GM19324 (cell line): ENCODE measurements around the gene IFNGR1.
"Not testable (repeated sequence)": the region's sequence is repeated elsewhere in the genome, so short reads cannot be mapped to it uniquely, and the experiment has no call there.

Experiments
- ATAC-seq: cut with Tn5 transposase; IDR thresholded peaks from one replicate; pipeline ENCODE4 v1.9.1; 2021; ENCODE audit warnings: mild to moderate bottlenecking, moderate library complexity; ENCODE audit not compliant: unreplicated experiment, low FRiP score

Gene IFNGR1

DNA sequence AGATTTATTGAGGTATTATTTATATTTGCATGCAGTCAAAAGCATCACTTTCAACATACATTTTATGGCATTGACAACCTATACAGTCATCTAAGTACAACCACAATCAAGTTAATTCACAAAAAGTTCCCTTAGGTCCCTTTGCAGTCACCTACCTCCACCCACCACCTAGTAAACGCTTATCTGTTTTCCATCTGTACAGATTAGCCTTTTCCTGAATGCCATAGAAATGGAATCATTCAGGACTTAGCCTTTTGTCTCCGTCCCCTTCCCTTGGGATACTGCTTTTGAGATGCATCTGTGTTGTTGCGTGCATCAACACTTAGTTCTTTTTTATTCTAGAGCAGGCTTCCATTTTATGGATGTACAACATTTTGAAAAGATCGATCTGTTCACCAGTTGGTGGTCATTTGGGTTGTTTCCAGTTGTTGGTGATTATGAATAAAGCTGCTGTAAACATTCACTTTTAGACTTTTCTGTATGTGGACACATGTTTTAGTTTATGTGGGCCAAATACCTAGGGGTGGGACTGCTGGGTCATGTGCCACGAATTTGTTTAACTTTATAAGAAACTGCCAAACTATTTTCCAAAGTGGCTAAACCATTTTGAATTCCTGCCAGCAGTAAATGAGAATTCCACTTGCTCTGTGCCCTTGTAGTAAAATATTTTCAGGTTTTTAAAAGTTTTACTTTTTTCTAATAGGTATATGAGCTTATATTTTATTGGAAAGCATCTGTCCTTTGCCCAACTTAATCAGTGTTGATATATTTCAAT is 17.6 kb upstream of the IFNGR1 start:
- no peak for ATAC-seq

DNA sequence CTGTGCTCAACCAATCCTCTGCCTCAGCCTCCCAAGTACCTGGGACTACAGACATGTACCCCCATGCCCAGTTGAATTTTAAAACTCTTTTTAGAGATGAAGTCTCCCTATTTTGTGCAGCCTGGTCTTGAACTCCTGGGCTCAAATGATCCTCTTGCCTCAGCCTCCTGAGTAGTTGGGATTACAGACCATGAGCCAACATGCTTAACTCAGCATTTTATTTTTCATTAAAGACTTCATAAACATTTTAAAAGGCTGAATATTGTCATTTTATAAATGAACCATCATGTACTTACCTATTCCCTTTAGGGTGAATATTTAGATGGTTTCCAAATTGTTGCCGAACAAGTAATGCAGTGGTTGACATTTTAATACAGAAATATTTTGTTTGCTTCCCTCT is 16.5 kb upstream of the IFNGR1 start:
- ATAC-seq = no peak

GRCh38 chr6:137233911-137234863 is 15.0 kb upstream of the IFNGR1 start:
- no peak for ATAC-seq

- no peak for ATAC-seq
Observed at GRCh38 chr6:137231895-137232294, 12.7 kb upstream of the IFNGR1 start.

DNA sequence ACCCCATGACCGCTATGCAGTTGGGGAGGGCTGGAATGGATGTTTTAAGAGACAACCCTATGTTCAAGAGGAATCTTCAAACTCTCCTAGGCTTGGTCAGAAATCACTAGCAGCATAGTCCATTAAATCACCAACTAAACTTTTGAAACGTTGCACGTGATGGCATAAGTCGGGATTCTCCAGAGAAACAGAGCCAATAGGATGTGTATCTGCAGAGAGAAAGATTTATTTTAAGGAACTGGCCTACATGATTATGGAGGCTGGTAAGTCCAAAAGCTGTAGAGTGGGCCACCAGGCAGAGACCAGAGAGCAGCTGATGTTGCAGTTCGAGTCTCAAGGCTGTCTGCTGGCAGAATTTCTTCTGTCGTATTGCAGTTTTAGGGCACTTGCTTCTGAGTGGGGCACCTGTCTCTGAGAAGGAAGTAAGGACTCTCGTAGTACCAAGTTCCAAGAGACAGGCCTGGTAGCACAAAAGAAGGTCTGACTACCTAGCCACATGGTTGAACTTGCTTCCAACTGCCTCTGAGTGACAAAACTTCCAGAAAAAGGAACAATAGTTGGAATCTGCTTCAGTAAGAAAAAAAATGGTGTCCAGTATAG is 11.9 kb upstream of the IFNGR1 start:
- ATAC-seq = no peak

DNA sequence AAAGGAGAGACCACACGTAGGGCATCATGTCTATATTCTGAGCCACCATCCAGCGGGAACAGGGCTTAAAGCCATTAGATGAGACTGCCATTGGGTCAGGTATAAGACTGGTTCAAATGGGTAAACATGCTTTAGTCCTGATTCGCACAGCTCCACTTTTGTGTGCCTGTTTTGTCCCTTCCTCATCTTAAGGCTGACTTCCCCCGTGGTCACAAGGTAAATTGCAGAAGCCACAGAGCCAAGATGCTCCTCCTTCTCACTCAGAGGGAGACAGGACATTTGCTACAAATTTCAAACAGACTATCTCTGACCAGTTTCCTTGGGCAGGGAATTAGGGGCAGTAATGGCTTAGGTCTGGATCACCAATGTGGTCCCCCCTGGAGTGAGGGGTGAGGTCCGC is 11.4 kb upstream of the IFNGR1 start:
- ATAC-seq = no peak

GRCh38 chr6:137229075-137229759 is 10.0 kb upstream of the IFNGR1 start:
- no peak for ATAC-seq

GRCh38 chr6:137227871-137228302 is 8.7 kb upstream of the IFNGR1 start:
- ATAC-seq = no peak

DNA sequence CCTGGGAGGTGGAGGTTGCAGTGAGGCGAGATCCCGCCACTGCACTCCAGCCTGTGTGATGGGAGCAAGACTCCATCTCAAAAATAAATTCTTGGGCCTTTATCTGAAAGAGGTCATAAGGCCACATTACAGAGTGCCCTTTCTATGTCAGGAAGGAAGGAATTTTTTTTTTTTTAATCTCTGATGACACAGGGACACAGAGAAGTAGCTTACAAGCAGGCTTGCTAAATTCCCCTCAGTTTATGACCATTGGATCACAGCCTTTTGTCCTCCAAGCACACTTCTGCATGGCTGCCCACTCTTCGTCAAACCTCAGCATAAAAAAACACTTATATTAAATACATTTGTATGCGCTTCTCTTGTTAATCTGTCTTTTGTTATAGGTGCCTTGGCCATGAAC is 7.5 kb upstream of the IFNGR1 start:
- ATAC-seq = no peak

DNA sequence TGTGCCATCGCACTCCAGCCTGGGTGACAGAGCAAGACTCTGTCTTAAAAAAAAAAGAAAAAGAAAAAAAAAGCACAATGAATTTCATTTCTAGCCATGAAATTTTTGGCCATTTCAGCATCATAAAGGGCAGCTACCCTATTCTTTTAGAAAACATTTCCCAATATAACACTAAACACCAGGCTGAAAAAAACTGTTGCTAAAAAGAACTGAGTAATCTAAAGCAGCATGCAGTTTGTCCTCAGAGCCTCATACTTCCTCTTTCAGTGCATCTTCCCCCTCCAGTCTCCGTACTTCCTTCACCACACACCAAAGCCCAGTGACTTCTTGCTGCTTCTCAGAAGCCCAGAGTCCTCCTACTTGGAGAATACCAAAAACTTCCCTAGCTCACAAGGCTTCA is 5.6 kb upstream of the IFNGR1 start:
- ATAC-seq = no peak

DNA sequence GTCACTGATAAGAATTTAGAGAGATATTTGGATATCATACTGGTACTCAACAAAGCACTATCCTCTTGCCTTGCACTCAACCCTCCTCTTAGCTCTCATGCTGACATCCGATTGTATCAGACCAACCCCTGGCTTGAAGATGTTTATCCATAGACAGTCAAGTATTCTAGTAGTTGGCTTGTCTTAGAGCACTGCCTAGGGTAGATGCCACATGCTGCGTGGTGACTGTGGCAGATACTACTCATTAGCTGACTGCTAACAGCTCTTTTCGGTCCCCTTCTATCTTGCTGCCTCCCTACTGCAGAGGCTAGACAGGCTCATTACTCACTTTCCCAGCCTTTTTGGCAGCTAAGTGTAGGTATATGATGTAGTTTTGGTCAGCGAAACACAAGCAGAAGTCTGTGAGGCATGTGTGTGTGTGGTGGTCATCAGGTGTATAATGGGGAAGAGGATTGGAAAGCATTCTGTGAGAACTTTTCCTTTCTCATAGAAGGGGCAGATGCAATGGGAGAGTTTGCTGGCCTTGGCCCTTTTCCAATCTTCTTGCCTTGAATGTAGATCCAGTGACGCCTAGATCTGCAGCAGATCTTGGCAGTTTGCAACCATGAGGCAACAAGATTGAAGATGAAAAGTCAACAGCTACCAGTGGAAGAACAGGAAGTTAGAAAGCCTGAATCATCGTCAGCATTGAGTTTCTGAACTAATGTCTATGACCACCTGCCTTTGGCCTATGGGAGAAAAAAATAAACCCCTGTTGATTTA is 4.4 kb upstream of the IFNGR1 start:
- ATAC-seq = no peak

GRCh38 chr6:137222381-137222780 is 3.2 kb upstream of the IFNGR1 start:
- no peak for ATAC-seq

DNA sequence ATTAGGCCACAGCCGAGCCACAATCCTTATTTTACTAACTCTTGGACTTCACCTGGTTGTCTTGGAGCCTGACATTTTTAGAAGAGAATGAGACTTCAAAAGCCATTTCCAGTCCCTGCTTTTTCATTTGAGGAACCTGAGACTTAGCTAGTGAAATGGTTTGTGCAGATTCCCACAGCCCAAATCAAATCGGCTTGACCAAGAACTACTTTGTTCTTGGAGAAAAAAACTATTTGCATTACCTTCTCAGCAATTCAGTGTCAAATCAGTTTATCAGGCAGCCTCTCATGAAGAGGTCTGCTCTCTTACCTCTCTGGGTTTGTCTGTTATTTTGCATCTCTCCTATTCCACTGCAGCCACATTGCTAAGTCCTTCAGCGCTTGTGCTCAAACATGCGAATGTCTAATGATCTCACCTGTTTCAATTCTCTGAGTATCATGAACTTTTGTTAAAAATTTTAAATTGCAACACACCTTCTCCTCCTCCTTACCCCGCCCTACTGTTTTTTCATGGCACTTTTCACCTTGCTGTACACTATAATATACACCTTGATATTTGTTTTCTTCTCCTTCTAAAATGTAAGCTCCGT is 573 bp upstream of the IFNGR1 start:
- ATAC-seq = no peak

- peak; percentile 37 for ATAC-seq
Observed at GRCh38 chr6:137218473-137218916, 690 bp downstream of the IFNGR1 start.

DNA sequence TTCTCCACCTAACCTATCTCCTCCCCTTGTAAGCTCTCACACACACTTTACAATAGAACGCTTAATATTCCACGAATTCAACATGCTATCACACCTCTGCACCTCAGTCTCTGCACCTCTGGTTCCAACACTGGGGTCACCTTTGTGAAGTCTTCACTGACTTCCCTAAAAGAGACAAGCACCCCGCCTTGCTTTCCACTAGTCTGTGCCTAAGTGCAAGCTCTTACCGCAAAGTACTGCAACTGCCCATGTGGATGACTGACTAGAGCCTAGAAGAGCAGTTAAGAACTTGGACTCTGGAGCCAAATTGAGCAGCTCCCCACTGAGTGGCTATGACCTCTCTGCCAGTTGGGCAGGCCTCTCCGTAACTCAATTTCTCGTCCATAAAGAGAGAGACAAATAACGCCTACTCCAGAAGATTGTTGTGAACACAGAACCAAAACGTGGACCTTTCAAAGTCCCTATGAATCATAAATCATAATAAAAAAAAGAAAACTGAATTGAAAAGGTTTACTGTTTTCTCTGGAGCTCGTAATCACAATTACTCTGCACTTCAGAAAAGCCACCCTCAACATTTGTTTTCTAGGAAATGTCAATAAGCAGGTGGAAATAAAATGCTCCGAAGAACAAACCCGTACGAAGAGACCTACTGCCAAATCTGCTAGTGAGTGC is 1.2 kb downstream of the IFNGR1 start:
- ATAC-seq = no peak

DNA sequence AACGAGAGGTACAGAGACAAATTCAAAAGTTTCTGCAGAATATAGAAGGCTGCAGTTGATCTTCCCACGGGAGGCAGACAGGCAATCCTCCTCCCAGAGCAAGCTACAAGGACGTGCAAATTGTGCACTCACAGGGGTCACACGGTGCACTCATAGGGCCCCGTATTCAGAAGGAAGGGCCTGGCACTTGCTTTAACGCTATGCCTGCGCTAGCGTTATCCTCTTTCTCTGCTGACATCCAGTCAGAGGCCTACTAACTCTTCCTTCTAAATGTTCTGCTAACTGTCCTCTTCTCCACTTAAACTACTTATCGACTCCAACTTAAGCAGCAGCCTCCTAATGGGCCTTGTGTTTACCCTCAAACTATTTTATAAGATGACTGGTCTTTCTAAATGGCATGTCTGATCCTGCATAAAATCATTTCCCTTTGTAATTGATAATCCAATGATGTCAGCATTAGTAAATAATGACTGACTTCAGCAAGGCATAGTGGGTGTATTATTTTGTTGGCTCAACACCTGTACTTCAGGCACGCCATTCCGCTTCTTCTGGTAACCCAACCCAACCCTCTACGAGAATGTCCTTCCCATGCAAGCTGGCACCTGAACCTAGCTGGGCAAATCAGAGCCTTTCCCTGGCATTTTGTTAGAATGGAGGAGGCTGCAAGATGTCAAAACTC is 2.2 kb downstream of the IFNGR1 start:
- no peak for ATAC-seq

GRCh38 chr6:137216106-137216505 is 3.1 kb downstream of the IFNGR1 start:
- ATAC-seq = no peak

DNA sequence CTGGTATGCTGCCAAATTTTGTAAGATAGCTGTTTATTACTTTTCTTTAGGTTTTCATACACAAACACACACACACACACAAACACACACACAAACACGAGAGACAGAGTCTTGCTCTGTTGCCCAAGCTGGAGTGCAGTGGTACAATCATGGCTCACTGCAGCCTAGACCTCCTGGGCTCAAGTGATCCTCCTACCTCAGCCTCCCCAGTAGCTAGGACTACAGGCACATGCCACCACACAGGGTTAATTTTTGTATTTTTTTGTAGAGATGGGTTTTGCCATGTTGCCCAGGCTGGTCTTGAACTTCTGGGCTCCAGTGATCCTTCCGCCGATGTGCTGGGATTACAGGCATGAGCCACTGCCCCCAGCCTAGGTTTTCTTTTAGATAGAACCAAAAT is 3.6 kb downstream of the IFNGR1 start:
- not testable (repeated sequence) for ATAC-seq
